H9 (cell line): ENCODE measurements around the gene PVR. TPM values are rescaled to one million over a fixed set of nuclear protein-coding genes. Genes with fewer than 3 reads are reported as not detected.
A peak's percentile ranks its signal among the peaks of the same experiment; 100 is the strongest.

Experiments used
- DNase-seq: peaks from one replicate; pipeline ENCODE4 v3.0.0-alpha.2; 2017
- H2AFZ ChIP-seq: one replicate; pipeline ENCODE4 v1.6.1; 2013; ENCODE audit warnings: mild to moderate bottlenecking, low read length, control low read depth, moderate library complexity
- H2AK5ac ChIP-seq: 2 replicates; pipeline ENCODE4 v1.6.1; 2013; ENCODE audit warnings: low read length, control low read depth, mixed read lengths; ENCODE audit not compliant: insufficient read length
- H2BK120ac ChIP-seq: one replicate; pipeline ENCODE4 v1.6.1; 2013; ENCODE audit warnings: low read depth, mild to moderate bottlenecking, low read length, control low read depth, inconsistent platforms; ENCODE audit not compliant: poor library complexity, severe bottlenecking
- H2BK12ac ChIP-seq: 2 replicates; pipeline ENCODE4 v1.6.1; 2013; ENCODE audit warnings: low read length, control low read depth, mixed read lengths, low read depth; ENCODE audit not compliant: insufficient read length
- H2BK15ac ChIP-seq: 2 replicates; pipeline ENCODE4 v1.6.1; 2013; ENCODE audit warnings: low read depth, low read length, control low read depth
- H2BK20ac ChIP-seq: one replicate; pipeline ENCODE4 v1.6.1; 2013; ENCODE audit warnings: low read depth, mild to moderate bottlenecking, low read length, control low read depth, inconsistent platforms; ENCODE audit not compliant: poor library complexity, severe bottlenecking
- H2BK5ac ChIP-seq: 2 replicates; pipeline ENCODE4 v1.6.1; 2013; ENCODE audit warnings: low read length, control low read depth, mixed read lengths; ENCODE audit not compliant: insufficient read length
- H3K14ac ChIP-seq: 2 replicates; pipeline ENCODE4 v1.6.1; 2013; ENCODE audit warnings: low read length, control low read depth; ENCODE audit not compliant: insufficient read depth
- H3K18ac ChIP-seq: 2 replicates; pipeline ENCODE4 v1.6.1; 2013; ENCODE audit warnings: low read depth, mild to moderate bottlenecking, mixed read lengths, low read length, control low read depth; ENCODE audit not compliant: insufficient read length
- H3K23ac ChIP-seq: 2 replicates; pipeline ENCODE4 v1.6.1; 2013; ENCODE audit warnings: low read length, control low read depth, mixed read lengths, low read depth; ENCODE audit not compliant: insufficient read length
- H3K23me2 ChIP-seq: 2 replicates; pipeline ENCODE4 v1.6.1; 2013; ENCODE audit warnings: low read depth, mild to moderate bottlenecking, mixed read lengths, low read length, control low read depth; ENCODE audit not compliant: insufficient read length, poor library complexity, severe bottlenecking
- H3K27ac ChIP-seq: 2 replicates; pipeline ENCODE4 v1.5.1; 2013; ENCODE audit warnings: low read length, control low read depth, mixed read lengths, low read depth; ENCODE audit not compliant: insufficient read length
- H3K27me3 ChIP-seq: 2 replicates; pipeline ENCODE4 v1.6.1; 2013; ENCODE audit warnings: low read length, control low read depth, inconsistent platforms; ENCODE audit not compliant: insufficient read depth
- H3K4ac ChIP-seq: 2 replicates; pipeline ENCODE4 v1.6.1; 2013; ENCODE audit warnings: low read depth, mild to moderate bottlenecking, control low read depth, inconsistent platforms, low read length, moderate library complexity
- H3K4me1 ChIP-seq: 2 replicates; pipeline ENCODE4 v1.6.1; 2013; ENCODE audit warnings: low read length, control low read depth, inconsistent platforms; ENCODE audit not compliant: insufficient read depth
- H3K4me2 ChIP-seq: 2 replicates; pipeline ENCODE4 v1.6.1; 2013; ENCODE audit warnings: low read length, control low read depth, mixed read lengths; ENCODE audit not compliant: insufficient read length, insufficient read depth
- H3K56ac ChIP-seq: 2 replicates; pipeline ENCODE4 v1.6.1; 2013; ENCODE audit warnings: low read depth, mild to moderate bottlenecking, mixed read lengths, low read length, control low read depth; ENCODE audit not compliant: insufficient read length
- H3K79me1 ChIP-seq: 2 replicates; pipeline ENCODE4 v1.6.1; 2013; ENCODE audit warnings: low read depth, mild to moderate bottlenecking, moderate library complexity, low read length, control low read depth, inconsistent platforms; ENCODE audit not compliant: insufficient read depth, poor library complexity, severe bottlenecking
- H3K79me2 ChIP-seq: 2 replicates; pipeline ENCODE4 v1.6.1; 2013; ENCODE audit warnings: low read length, control low read depth, inconsistent platforms; ENCODE audit not compliant: insufficient read depth
- H3K9ac ChIP-seq: 2 replicates; pipeline ENCODE4 v1.6.1; 2013; ENCODE audit warnings: low read length, control low read depth, mixed read lengths; ENCODE audit not compliant: insufficient read length; ENCODE audit errors: extremely low read depth
- H3K9me3 ChIP-seq: one replicate; pipeline ENCODE4 v1.6.1; 2013; ENCODE audit warnings: low read depth, low read length, inconsistent platforms; ENCODE audit not compliant: control insufficient read depth
- H3T11ph ChIP-seq: one replicate; pipeline ENCODE4 v1.6.1; 2013; ENCODE audit warnings: mild to moderate bottlenecking, low read length, control low read depth, inconsistent platforms
- H4K20me1 ChIP-seq: one replicate; pipeline ENCODE4 v1.6.1; 2013; ENCODE audit not compliant: control insufficient read depth, insufficient read length, insufficient read depth
- H4K5ac ChIP-seq: 2 replicates; pipeline ENCODE4 v1.6.1; 2013; ENCODE audit warnings: low read depth, mild to moderate bottlenecking, mixed read lengths, low read length, control low read depth; ENCODE audit not compliant: insufficient read length
- H4K8ac ChIP-seq: replicated peaks from 2 replicates; pipeline ENCODE4 v1.6.1; 2013; ENCODE audit warnings: low read length, control low read depth, mixed read lengths, low read depth; ENCODE audit not compliant: insufficient read length
- H4K91ac ChIP-seq: 2 replicates; pipeline ENCODE4 v1.6.1; 2013; ENCODE audit warnings: low read depth, mild to moderate bottlenecking, moderate library complexity, mixed read lengths, low read length, control low read depth; ENCODE audit not compliant: insufficient read length
- H3K27ac Mint-ChIP-seq, 3 experiments: 2 replicates in 2 of 3; 3 replicates in 1 of 3; pipeline ENCODE4 v1.8.0; 2020 to 2021; ENCODE audit warnings: mixed read lengths in 3 of 3, mild to moderate bottlenecking in 1 of 3, moderate library complexity in 1 of 3
- H3K27me3 Mint-ChIP-seq: 2 replicates; pipeline ENCODE4 v1.8.0; 2021; ENCODE audit warnings: low read depth, mild to moderate bottlenecking, moderate library complexity, mixed read lengths
- H3K36me3 Mint-ChIP-seq, 3 experiments: 2 replicates in 2 of 3; 3 replicates in 1 of 3; pipeline ENCODE4 v1.8.0; 2020 to 2021; ENCODE audit warnings: low read depth in 3 of 3, mixed read lengths in 3 of 3; ENCODE audit not compliant: insufficient read depth in 1 of 3
- H3K4me1 Mint-ChIP-seq, 2 experiments: 2 replicates each; pipeline ENCODE4 v1.8.0; 2020; ENCODE audit warnings: mixed read lengths in 2 of 2
- H3K4me3 Mint-ChIP-seq, 2 experiments: 2 replicates in 1 of 2; 3 replicates in 1 of 2; pipeline ENCODE4 v1.8.0; 2020 to 2021; ENCODE audit warnings: mild to moderate bottlenecking in 2 of 2, mixed read lengths in 2 of 2, moderate library complexity in 1 of 2
- H3K9me3 Mint-ChIP-seq, 2 experiments: 2 replicates in 1 of 2; 3 replicates in 1 of 2; pipeline ENCODE4 v1.8.0; 2020; ENCODE audit warnings: mild to moderate bottlenecking in 2 of 2, mixed read lengths in 2 of 2, moderate library complexity in 1 of 2
- CTCF ChIP-seq: fragments of 200-600 bp; sonication (generic); conservative IDR thresholded peaks from 3 replicates; pipeline ENCODE4 v1.8.0; 2021; ENCODE audit warnings: antibody characterized with exemption, mild to moderate bottlenecking
- WGBS: extraction: QIAGEN DNeasy Blood & Tissue Kit; methylation state at CpG from one replicate; pipeline ENCODE4 v1.1.7; 2013; ENCODE audit warnings: missing lambda C conversion rate, low lambda C conversion rate, mixed read lengths; ENCODE audit not compliant: insufficient read length; ENCODE audit errors: extremely low coverage; 5-methylcytosine and 5-hydroxymethylcytosine counted together
- total RNA-seq: library from RNA; stranded (reverse); gene quantifications from 2 replicates; pipeline ENCODE4 v1.2.1, GENCODE V29; 2021

Gene PVR
- total RNA-seq, 1 experiment from 2014 or later, result 29.2 TPM

DNA sequence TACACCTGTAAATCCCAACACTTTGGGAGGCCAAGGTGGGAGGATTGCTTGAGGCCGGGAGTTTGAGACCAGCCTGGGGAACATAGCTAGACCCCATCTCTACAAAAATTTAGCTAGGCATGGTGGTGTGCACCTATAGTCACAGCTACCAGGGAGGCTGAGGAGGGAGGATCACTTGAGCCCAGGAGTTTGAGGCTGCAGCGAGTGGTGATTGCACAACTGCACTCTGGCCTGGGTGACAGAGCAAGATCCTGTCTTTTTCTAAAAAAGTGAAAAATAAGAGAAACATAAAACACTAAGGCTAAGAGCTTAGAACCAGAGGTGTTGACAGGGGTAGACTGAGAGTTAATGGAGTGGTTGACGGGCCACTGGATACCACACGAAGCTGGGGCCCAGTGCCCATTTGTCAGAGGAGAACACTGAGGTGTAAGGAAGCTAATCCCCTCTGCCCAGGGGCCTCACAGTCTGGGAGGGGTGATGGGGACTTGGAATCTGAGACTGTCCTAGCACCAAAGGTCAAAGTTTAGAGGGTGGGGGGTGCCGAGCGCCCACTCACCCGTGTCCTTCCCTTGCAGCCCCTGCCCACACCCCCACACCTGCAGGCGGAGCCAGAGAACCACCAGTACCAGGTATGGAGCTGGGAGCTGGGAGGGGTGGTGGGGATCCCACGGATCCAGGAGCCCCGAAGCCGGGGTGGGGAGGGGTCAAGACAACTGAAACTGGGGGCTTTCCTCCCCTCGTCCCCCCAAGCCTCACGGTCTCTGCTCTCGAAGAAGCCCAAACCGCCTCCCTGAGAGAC is 38.5 kb downstream of the PVR start:
- no peak overlapping the region for H3K27ac ChIP-seq
- H3K9me3 ChIP-seq, result no peaks in the 10 kb centered on the region
- Mint-ChIP-seq H3K4me3 (0 out of 5 replicates have a peak overlapping the region, but pooled peaks of 1 of the 2 experiments have one; percentile 11), H3K27ac (no peak overlapping the region; a peak in 1 of 7 replicates), H3K27me3 (peaks cover 7% of the 10 kb centered on the region), H3K9me3 (no peaks in the 10 kb centered on the region), H3K4me1 (peaks cover 10 to 12% of the 10 kb centered on the region in 2 experiments), H3K36me3 (no peaks in the 10 kb centered on the region)
- H3K14ac ChIP-seq, result no peak overlapping the region
- H3K4me1 ChIP-seq, result peaks cover 2% of the 10 kb centered on the region; the same call in 1 of the 2 replicates
- H3K18ac ChIP-seq, result no peak overlapping the region
- no peaks in the 10 kb centered on the region for H3K23me2 ChIP-seq
- H2AK5ac ChIP-seq, result no peak overlapping the region
- H2BK20ac ChIP-seq, result no peak overlapping the region
- H4K8ac ChIP-seq, result no peak overlapping the region
- no peak overlapping the region for H2BK12ac ChIP-seq
- H3K4me2 ChIP-seq, result no peak overlapping the region
- no CpG with 5 or more reads among the region's 15 CpGs for WGBS
- no peak overlapping the region for H2BK120ac ChIP-seq
- H4K91ac ChIP-seq, result no peak overlapping the region
- H3K79me2 ChIP-seq, result no peaks in the 10 kb centered on the region
- H4K5ac ChIP-seq, result no peak overlapping the region
- no peak overlapping the region for H3T11ph ChIP-seq
- H3K23ac ChIP-seq, result no peak overlapping the region
- H4K20me1 ChIP-seq, result no peaks in the 10 kb centered on the region
- no peak overlapping the region for H2BK5ac ChIP-seq
- no peak overlapping the region for H3K56ac ChIP-seq
- no peak overlapping the region for H2AFZ ChIP-seq
- no peak for TF ChIP-seq CTCF
- H3K4ac ChIP-seq, result no peak overlapping the region
- H3K79me1 ChIP-seq, result no peaks in the 10 kb centered on the region
- no peak for DNase-seq
- H2BK15ac ChIP-seq, result no peak overlapping the region
- no peaks in the 10 kb centered on the region for H3K27me3 ChIP-seq
- no peak overlapping the region for H3K9ac ChIP-seq
